LNCAP (cell line): ENCODE measurements around the gene MTFP1.

Experiments
- CTCF ChIP-seq: fragments of 450-650 bp; IDR thresholded peaks from 2 replicates; pipeline ENCODE4 v1.5.1; 2017; ENCODE audit warnings: mild to moderate bottlenecking

MTFP1 gene

GRCh38 chr22:30432520-30432919 is 7.0 kb downstream of the MTFP1 start:
- no peak for TF ChIP-seq CTCF

- no peak for TF ChIP-seq CTCF
These were observed 7.7 kb downstream of the MTFP1 start for GRCh38 chr22:30433227-30433626.

GRCh38 chr22:30433773-30434172 is 8.2 kb downstream of the MTFP1 start:
- no peak for TF ChIP-seq CTCF

GRCh38 chr22:30434843-30435242 is 9.3 kb downstream of the MTFP1 start:
- no peak for TF ChIP-seq CTCF

GRCh38 chr22:30435674-30436126 is 10.1 kb downstream of the MTFP1 start:
- no peak for TF ChIP-seq CTCF

- no peak for TF ChIP-seq CTCF
These were observed 10.6 kb downstream of the MTFP1 start for GRCh38 chr22:30436196-30436595.

- no peak for TF ChIP-seq CTCF
These were observed 13.0 kb downstream of the MTFP1 start for GRCh38 chr22:30438559-30438958.

GRCh38 chr22:30439226-30439625 is 13.7 kb downstream of the MTFP1 start:
- TF ChIP-seq CTCF = no peak
